CD8-positive, alpha-beta memory T cell (primary cell): ENCODE measurements around the gene NUDT22. TPM values are rescaled to one million over a fixed set of nuclear protein-coding genes. Genes with fewer than 3 reads are reported as not detected.

ENCODE experiments used
- CTCF ChIA-PET: fragments of 350-600 bp; sonication (Branson Sonifier 250); formaldehyde crosslinking; loops from one replicate; lab custom pipeline; 2021; ENCODE audit warnings: antibody characterized with exemption; lab: Charles Lee
- POLR2A ChIA-PET: fragments of 350-600 bp; sonication (Branson Sonifier 250); formaldehyde crosslinking; loops from one replicate; lab custom pipeline; 2021; ENCODE audit warnings: antibody characterized with exemption; lab: Charles Lee
- DNase-seq, 5 donors: peaks; one replicate each; pipeline versions ENCODE4 v3.0.0 to v3.0.0-alpha.2; 2020 to 2022; ENCODE audit warnings: mixed read lengths in 1 of 5
- H3K27ac ChIP-seq: one replicate; pipeline ENCODE4 v1.7.0; 2013; ENCODE audit warnings: low read depth, mild to moderate bottlenecking, low read length, moderate library complexity
- H3K27me3 ChIP-seq: 2 replicates; pipeline ENCODE4 v1.7.0; 2013; ENCODE audit warnings: low read length, mild to moderate bottlenecking; ENCODE audit not compliant: insufficient read depth, poor library complexity, severe bottlenecking
- H3K36me3 ChIP-seq: 2 replicates; pipeline ENCODE4 v1.7.0; 2013; ENCODE audit warnings: mild to moderate bottlenecking, low read length, moderate library complexity; ENCODE audit not compliant: insufficient read depth
- H3K4me1 ChIP-seq: 2 replicates; pipeline ENCODE4 v1.7.0; 2013; ENCODE audit warnings: mild to moderate bottlenecking, low read length, moderate library complexity; ENCODE audit not compliant: insufficient read depth
- H3K4me3 ChIP-seq: 2 replicates; pipeline ENCODE4 v1.7.0; 2013; ENCODE audit warnings: mild to moderate bottlenecking, low read length
- H3K9me3 ChIP-seq: 2 replicates; pipeline ENCODE4 v1.7.0; 2013; ENCODE audit warnings: mild to moderate bottlenecking, low read length
- H3K27ac Mint-ChIP-seq, 8 donors: one replicate each; pipeline ENCODE4 v1.8.0; 2020 to 2021; ENCODE audit warnings: mixed read lengths in 8 of 8, mild to moderate bottlenecking in 6 of 8, inconsistent platforms in 3 of 8, moderate library complexity in 3 of 8
- H3K27me3 Mint-ChIP-seq, 2 donors: one replicate each; pipeline ENCODE4 v1.8.0; 2020 to 2021; ENCODE audit warnings: mixed read lengths in 2 of 2, mild to moderate bottlenecking in 1 of 2, moderate library complexity in 1 of 2
- H3K36me3 Mint-ChIP-seq, 3 donors: one replicate each; pipeline ENCODE4 v1.8.0; 2020 to 2021; ENCODE audit warnings: mixed read lengths in 3 of 3, inconsistent platforms in 1 of 3, mild to moderate bottlenecking in 1 of 3
- H3K4me1 Mint-ChIP-seq, 3 donors: one replicate each; pipeline ENCODE4 v1.8.0; 2020 to 2021; ENCODE audit warnings: mixed read lengths in 3 of 3, inconsistent platforms in 1 of 3, mild to moderate bottlenecking in 1 of 3
- H3K4me3 Mint-ChIP-seq, 7 donors: one replicate each; pipeline ENCODE4 v1.8.0; 2020 to 2021; ENCODE audit warnings: mixed read lengths in 7 of 7, mild to moderate bottlenecking in 6 of 7, moderate library complexity in 4 of 7, inconsistent platforms in 2 of 7
- H3K9me3 Mint-ChIP-seq, 5 donors: one replicate each; pipeline ENCODE4 v1.8.0; 2020 to 2022; ENCODE audit warnings: mixed read lengths in 5 of 5, mild to moderate bottlenecking in 3 of 5, moderate library complexity in 2 of 5, inconsistent platforms in 1 of 5
- polyA plus RNA-seq: library from polyadenylated mRNA; unstranded; fragments of 300-500 nt; fragmentation: Illumina TruSeq; gene quantifications from one replicate; pipeline ENCODE4 v1.2.3, GENCODE V29; 2021
- total RNA-seq, 2 experiments: library from RNA; stranded (reverse); gene quantifications; one replicate each; pipeline ENCODE4 v1.2.3, GENCODE V29; 2021

NUDT22 gene
- total and polyA plus RNA-seq, 3 experiments from 2014 or later, result 51.6 to 78.6 (median 75.3) TPM

DNA sequence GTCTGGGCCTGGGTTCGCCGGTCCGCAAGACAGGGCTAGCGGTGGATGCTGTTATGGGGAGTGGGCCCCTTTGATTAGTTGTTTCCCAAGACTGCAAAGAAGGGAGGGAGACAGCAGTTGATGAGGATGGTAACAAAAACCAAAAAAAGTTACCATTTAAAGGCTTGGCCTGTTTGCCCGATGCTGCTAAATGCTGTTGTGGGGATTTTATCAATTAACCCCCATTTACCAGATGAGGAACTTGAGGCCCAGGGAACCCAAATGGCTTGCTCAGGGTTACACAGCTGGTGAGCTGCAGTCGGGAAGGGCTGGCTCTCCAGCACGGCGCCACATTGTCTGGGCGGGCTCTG lies 3.4 kb upstream of the NUDT22 start:
- H3K4me1 Mint-ChIP-seq, result peaks cover 11 to 34% (median 18%) of the 10 kb centered on the region in 3 donors
- no peaks in the 10 kb centered on the region for H3K9me3 Mint-ChIP-seq
- H3K27ac Mint-ChIP-seq, result peak overlapping the region in 1 of 8 donors; percentile 33
- no peak for DNase-seq
- Histone ChIP-seq H3K27me3 (no peaks in the 10 kb centered on the region), H3K9me3 (no peaks in the 10 kb centered on the region), H3K4me3 (no peak overlapping the region), H3K27ac (no peak overlapping the region), H3K36me3 (peaks cover 34% of the 10 kb centered on the region), H3K4me1 (peaks cover 20% of the 10 kb centered on the region)
- no peak overlapping the region for H3K4me3 Mint-ChIP-seq
- peaks cover 0 to 49% (median 2%) of the 10 kb centered on the region in 3 donors for H3K36me3 Mint-ChIP-seq
- POLR2A ChIA-PET, result interaction anchor here (0.6 to 6.2 kb wide), 2 partner anchors 9 to 17 kb away, joined by 3 to 69 read pairs; partner anchors contain the start of gene FERMT3
- CTCF ChIA-PET, result interaction anchor here (12.0 kb wide), 1 partner anchor 16 kb away, joined by 143 read pairs; the partner anchor contains the start of gene FERMT3
- H3K27me3 Mint-ChIP-seq, result no peaks in the 10 kb centered on the region

DNA sequence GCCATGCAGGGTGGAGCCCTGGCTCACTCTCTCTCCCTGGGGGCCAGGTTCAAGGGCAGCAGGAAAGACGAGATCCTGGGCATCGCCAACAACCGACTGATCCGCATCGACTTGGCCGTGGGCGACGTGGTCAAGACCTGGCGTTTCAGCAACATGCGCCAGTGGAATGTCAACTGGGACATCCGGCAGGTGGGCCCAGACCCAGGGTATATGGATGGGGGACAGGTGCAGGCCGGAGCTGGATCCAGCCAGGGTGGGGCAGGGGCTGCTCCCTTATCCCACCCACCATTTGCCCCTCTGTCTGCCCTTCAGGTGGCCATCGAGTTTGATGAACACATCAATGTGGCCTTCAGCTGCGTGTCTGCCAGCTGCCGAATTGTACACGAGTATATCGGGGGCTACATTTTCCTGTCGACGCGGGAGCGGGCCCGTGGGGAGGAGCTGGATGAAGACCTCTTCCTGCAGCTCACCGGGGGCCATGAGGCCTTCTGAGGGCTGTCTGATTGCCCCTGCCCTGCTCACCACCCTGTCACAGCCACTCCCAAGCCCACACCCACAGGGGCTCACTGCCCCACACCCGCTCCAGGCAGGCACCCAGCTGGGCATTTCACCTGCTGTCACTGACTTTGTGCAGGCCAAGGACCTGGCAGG lies 2.9 kb upstream of the NUDT22 start:
- peak overlapping the region in 1 of 7 donors; percentile 44 for H3K4me3 Mint-ChIP-seq
- H3K27ac Mint-ChIP-seq, result peak overlapping the region in 1 of 8 donors; percentile 85
- peaks cover 15 to 36% (median 18%) of the 10 kb centered on the region in 3 donors for H3K4me1 Mint-ChIP-seq
- Histone ChIP-seq H3K27me3 (no peaks in the 10 kb centered on the region), H3K4me3 (no peak overlapping the region), H3K27ac (no peak overlapping the region), H3K4me1 (peaks cover 20% of the 10 kb centered on the region), H3K9me3 (no peaks in the 10 kb centered on the region), H3K36me3 (peaks cover 34% of the 10 kb centered on the region)
- H3K36me3 Mint-ChIP-seq, result peaks cover 0 to 47% (median 0%) of the 10 kb centered on the region in 3 donors
- H3K9me3 Mint-ChIP-seq, result no peaks in the 10 kb centered on the region
- DNase-seq, result no peak
- ChIA-PET CTCF (interaction anchor here (1.0 to 12.0 kb wide), 6 partner anchors 12 to 108 kb away, joined by 3 to 143 read pairs (median 6); partner anchors contain the start of genes FERMT3 and STIP1), POLR2A (interaction anchor here (0.6 to 6.2 kb wide), 7 partner anchors 10 to 62 kb away, joined by 3 to 69 read pairs (median 3); partner anchors contain the start of genes FERMT3, GPR137, PPP1R14B and STIP1)
- H3K27me3 Mint-ChIP-seq, result no peaks in the 10 kb centered on the region

DNA sequence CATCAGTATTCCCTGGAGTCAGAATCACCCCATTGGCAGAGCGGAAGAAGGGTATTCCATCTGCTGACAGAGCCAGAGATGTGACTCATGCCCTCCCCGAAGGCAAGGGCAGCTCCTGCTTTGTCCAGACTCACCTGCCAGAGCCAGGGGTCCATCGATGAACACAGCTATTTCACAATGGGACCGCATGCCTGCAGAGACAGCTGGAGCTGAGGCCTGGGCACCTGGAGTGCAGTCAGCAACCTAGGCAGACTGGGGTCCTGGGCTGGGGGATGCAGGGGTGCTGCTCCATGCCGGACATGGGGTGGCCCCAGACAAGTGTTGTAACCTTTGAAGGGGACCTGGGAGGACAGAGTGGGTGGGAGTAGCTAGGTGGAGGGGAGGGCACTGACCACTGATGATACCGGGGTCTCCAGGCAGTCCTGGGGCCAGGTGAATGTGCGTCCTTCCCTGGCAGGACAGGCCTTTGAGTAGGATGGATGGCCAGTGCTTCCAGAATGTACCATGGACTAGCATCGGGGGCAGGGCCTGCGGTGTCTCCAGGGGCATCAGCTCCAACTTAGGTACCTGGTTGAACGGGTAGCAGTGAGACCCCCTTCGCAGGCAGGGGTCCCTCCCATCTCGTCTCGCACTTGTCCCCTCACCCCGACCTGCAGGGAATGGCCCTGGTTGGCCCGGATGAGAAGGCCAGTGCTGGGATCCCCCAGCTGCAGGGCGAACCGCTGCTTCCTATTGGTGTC lies 1.8 kb upstream of the NUDT22 start:
- Histone ChIP-seq H3K27ac (no peak overlapping the region), H3K4me1 (peaks cover 26% of the 10 kb centered on the region), H3K4me3 (no peak overlapping the region), H3K9me3 (no peaks in the 10 kb centered on the region), H3K27me3 (no peaks in the 10 kb centered on the region), H3K36me3 (peaks cover 24% of the 10 kb centered on the region)
- Mint-ChIP-seq H3K9me3 (no peaks in the 10 kb centered on the region), H3K4me1 (peaks cover 22 to 38% (median 23%) of the 10 kb centered on the region in 3 donors), H3K4me3 (peak overlapping the region in 6 of 7 donors; percentile 23 to 93 (median 91)), H3K36me3 (peaks cover 0 to 36% (median 0%) of the 10 kb centered on the region in 3 donors), H3K27ac (peak overlapping the region in 6 of 8 donors; percentile 34 to 77 (median 66)), H3K27me3 (no peaks in the 10 kb centered on the region)
- ChIA-PET CTCF (interaction anchor here (0.6 to 12.0 kb wide), 11 partner anchors 8 to 107 kb away, joined by 3 to 143 read pairs (median 5); partner anchors contain the start of genes FERMT3 and STIP1), POLR2A (interaction anchor here (1.0 to 6.2 kb wide), 6 partner anchors 9 to 61 kb away, joined by 3 to 69 read pairs (median 4); partner anchors contain the start of genes FERMT3, GPR137, PPP1R14B and STIP1)
- peak in 1 of 5 donors; percentile 46 for DNase-seq

DNA sequence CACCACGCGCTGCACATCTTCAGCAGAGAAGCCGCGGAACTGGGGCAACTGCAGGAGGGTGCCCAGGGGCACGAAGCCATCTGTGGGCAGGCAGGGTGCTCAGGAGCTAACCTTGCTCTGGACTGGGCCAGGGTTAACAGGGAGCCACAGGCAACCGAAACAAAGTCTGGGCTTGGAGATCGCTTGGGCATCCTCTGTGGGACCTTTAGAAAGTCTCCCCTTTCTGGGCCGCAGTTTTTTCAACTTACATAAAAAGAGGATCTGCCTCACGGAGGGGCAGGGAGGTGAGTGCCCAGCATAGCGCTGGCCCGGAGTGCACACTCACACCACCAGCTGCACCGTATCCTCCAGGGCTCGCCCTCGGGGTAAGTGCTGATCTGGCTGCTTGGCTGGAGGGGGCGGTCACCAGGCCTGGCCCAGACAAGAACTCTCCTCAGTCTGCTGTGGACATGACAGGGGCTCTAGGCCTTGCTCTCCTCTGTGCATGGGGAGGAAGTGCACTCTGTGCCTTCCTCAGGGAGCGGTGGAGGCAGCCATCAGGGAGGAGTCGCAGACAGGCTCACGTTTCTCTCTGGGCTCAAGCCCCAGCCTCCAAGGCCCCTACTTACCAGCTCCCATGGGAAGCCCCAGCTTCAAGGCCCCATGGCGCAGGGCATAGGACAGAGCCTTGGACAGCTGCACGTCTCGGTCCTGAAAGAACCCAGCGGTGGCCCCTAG lies 1.0 kb upstream of the NUDT22 start:
- DNase-seq, result peak in 1 of 5 donors; percentile 51
- POLR2A ChIA-PET, result interaction anchor here (0.6 to 6.2 kb wide), 6 partner anchors 15 to 79 kb away, joined by 3 to 69 read pairs (median 8); partner anchors contain the start of genes FERMT3, FKBP2, PPP1R14B and STIP1
- H3K4me1 ChIP-seq, result peaks cover 33% of the 10 kb centered on the region
- CTCF ChIA-PET, result interaction anchor here (0.7 to 12.0 kb wide), 6 partner anchors 10 to 79 kb away, joined by 3 to 143 read pairs (median 6); partner anchors contain the start of gene FERMT3
- no peaks in the 10 kb centered on the region for H3K27me3 ChIP-seq
- H3K9me3 ChIP-seq, result no peaks in the 10 kb centered on the region
- peak overlapping the region; percentile 90 to 94 (median 92) for H3K4me3 Mint-ChIP-seq
- H3K27ac Mint-ChIP-seq, result peak overlapping the region; percentile 63 to 96 (median 91)
- peaks cover 0 to 29% (median 0%) of the 10 kb centered on the region in 3 donors for H3K36me3 Mint-ChIP-seq
- no peaks in the 10 kb centered on the region for H3K27me3 Mint-ChIP-seq
- no peaks in the 10 kb centered on the region for H3K9me3 Mint-ChIP-seq
- peak overlapping the region; percentile 90 for H3K4me3 ChIP-seq
- peaks cover 16% of the 10 kb centered on the region for H3K36me3 ChIP-seq
- peak overlapping the region; percentile 88 for H3K27ac ChIP-seq
- H3K4me1 Mint-ChIP-seq, result peaks cover 29 to 45% (median 30%) of the 10 kb centered on the region in 3 donors

DNA sequence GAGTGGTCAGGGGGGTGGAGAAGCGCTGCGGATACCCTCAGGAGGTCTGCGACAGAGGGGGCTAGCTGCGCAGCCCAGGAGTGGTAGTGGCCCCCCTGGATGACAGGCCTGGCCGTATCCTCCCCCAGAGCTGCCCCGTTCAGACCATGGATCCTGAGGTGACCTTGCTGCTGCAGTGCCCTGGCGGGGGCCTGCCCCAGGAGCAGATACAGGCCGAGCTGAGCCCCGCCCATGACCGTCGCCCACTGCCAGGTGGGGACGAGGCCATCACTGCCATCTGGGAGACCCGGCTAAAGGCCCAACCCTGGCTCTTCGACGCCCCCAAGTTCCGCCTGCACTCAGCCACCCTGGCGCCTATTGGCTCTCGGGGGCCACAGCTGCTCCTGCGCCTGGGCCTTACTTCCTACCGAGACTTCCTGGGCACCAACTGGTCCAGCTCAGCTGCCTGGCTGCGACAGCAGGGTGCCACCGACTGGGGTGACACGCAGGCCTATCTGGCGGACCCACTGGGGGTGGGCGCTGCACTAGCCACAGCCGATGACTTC lies 505 bp downstream of the NUDT22 start:
- H3K4me1 ChIP-seq, result peaks cover 42% of the 10 kb centered on the region
- H3K4me3 ChIP-seq, result peak overlapping the region; percentile 90
- H3K9me3 Mint-ChIP-seq, result no peaks in the 10 kb centered on the region
- peaks cover 32 to 56% (median 36%) of the 10 kb centered on the region in 3 donors for H3K4me1 Mint-ChIP-seq
- peak overlapping the region; percentile 90 to 94 (median 92) for H3K4me3 Mint-ChIP-seq
- CTCF ChIA-PET, result interaction anchor here (0.8 to 12.0 kb wide), 13 partner anchors 9 to 78 kb away, joined by 3 to 143 read pairs (median 5); partner anchors contain the start of genes BAD, CATSPERZ, FERMT3 and STIP1
- peaks cover 0 to 18% (median 0%) of the 10 kb centered on the region in 3 donors for H3K36me3 Mint-ChIP-seq
- H3K27ac ChIP-seq, result peak overlapping the region; percentile 88
- no peaks in the 10 kb centered on the region for H3K27me3 ChIP-seq
- POLR2A ChIA-PET, result interaction anchor here (0.5 to 6.2 kb wide), 13 partner anchors 9 to 76 kb away, joined by 3 to 69 read pairs (median 7); partner anchors contain the start of genes FERMT3, FKBP2, GPR137 and PPP1R14B
- no peaks in the 10 kb centered on the region for H3K9me3 ChIP-seq
- DNase-seq, result peak; percentile 56 to 78 (median 62)
- H3K27ac Mint-ChIP-seq, result peak overlapping the region; percentile 79 to 96 (median 89)
- peaks cover 5% of the 10 kb centered on the region for H3K36me3 ChIP-seq
- no peaks in the 10 kb centered on the region for H3K27me3 Mint-ChIP-seq

DNA sequence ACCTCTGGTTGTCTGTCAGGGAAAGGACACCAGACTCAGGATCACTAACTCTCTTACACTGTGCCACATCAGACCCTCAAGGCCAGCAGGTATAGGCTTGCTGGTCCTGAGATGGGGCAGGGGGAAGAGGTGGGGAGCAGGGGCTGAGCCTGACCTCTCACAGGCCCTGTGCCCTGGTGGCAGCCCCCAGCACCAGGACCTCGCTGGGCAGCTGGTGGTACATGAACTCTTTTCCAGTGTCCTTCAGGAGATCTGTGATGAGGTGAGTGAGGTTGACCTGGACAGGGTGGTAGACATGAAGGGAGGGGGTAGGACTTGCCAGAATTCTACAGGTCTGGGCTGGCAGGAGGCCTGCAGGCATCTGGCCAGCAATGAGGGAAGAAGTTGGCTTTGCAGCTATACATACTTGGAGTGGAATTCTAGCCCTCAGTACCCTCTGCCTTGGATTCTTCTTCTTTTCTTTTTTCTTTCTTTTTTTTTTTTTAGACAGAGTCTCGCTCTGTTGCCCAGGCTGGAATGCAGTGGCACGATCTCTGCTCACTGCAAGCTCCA lies 1.4 kb downstream of the NUDT22 start:
- DNase-seq, result no peak
- CTCF ChIA-PET, result interaction anchor here (1.2 to 12.0 kb wide), 8 partner anchors 9 to 77 kb away, joined by 4 to 143 read pairs (median 6); partner anchors contain the start of genes BAD, CATSPERZ and FERMT3
- Histone ChIP-seq H3K36me3 (peaks cover 5% of the 10 kb centered on the region), H3K4me3 (peak overlapping the region; percentile 90), H3K27me3 (no peaks in the 10 kb centered on the region), H3K4me1 (peaks cover 48% of the 10 kb centered on the region), H3K9me3 (no peaks in the 10 kb centered on the region), H3K27ac (peak overlapping the region; percentile 88)
- Mint-ChIP-seq H3K4me3 (peak overlapping the region; percentile 90 to 94 (median 92)), H3K36me3 (peaks cover 0 to 16% (median 0%) of the 10 kb centered on the region in 3 donors), H3K4me1 (peaks cover 35 to 65% (median 43%) of the 10 kb centered on the region in 3 donors), H3K27ac (peak overlapping the region; percentile 79 to 96 (median 90)), H3K27me3 (no peaks in the 10 kb centered on the region), H3K9me3 (no peaks in the 10 kb centered on the region)
- POLR2A ChIA-PET, result interaction anchor here (1.9 to 6.2 kb wide), 4 partner anchors 13 to 76 kb away, joined by 8 to 69 read pairs (median 10); partner anchors contain the start of genes FERMT3, FKBP2 and PPP1R14B
